PC-3 (cell line): ENCODE results near the gene HES2. TPM values are rescaled to one million over a fixed set of nuclear protein-coding genes. Genes with fewer than 3 reads are reported as not detected.
A peak's percentile ranks its signal among the peaks of the same experiment; 100 is the strongest.
"Not testable (repeated sequence)": the region's sequence is repeated elsewhere in the genome, so short reads cannot be mapped to it uniquely, and the experiment has no call there.

Experiments used
- ATAC-seq: fragments of 200-7000 bp; cut with Tn5 transposase; 2 replicates; pipeline ENCODE4 v1.9.1; 2020; ENCODE audit warnings: mild to moderate bottlenecking, moderate library complexity
- BruUV-seq: library from RNA; stranded (reverse); fragments of 400-500 nt; replicated peaks from 2 replicates; lab custom pipeline; 2021; lab: Mats Ljungman, UMichigan
- CTCF ChIA-PET: fragments of 300-600 bp; sonication (Branson Sonifier 250); formaldehyde crosslinking; loops from one replicate; lab custom pipeline; 2022; ENCODE audit warnings: antibody characterized with exemption; lab: Charles Lee
- POLR2A ChIA-PET: fragments of 300-600 bp; sonication (Branson Sonifier 250); formaldehyde crosslinking; loops from one replicate; lab custom pipeline; 2022; ENCODE audit warnings: antibody characterized with exemption; ENCODE audit not compliant: unreplicated experiment; lab: Charles Lee
- DNase-seq: peaks from one replicate; pipeline ENCODE4 v3.0.0-alpha.2; 2015
- H2AFZ ChIP-seq: fragments of 300-600 bp; sonication (generic); 2 replicates; pipeline ENCODE4 v1.6.0; 2016; ENCODE audit warnings: antibody characterized with exemption, low read length
- H3F3A ChIP-seq: fragments of 300-600 bp; sonication (generic); one replicate; pipeline ENCODE4 v1.6.0; 2017; ENCODE audit warnings: antibody characterized with exemption, low read length, control low read depth, mild to moderate bottlenecking; ENCODE audit not compliant: unreplicated experiment
- H3K27ac ChIP-seq: fragments of 300-600 bp; sonication (generic); 2 replicates; pipeline ENCODE4 v1.5.1; 2016; ENCODE audit warnings: mild to moderate bottlenecking, low read length
- H3K27me3 ChIP-seq: fragments of 300-600 bp; sonication (generic); 2 replicates; pipeline ENCODE4 v1.6.1; 2016; ENCODE audit warnings: low read length, mixed read lengths
- H3K36me3 ChIP-seq: fragments of 300-600 bp; sonication (generic); 2 replicates; pipeline ENCODE4 v1.6.1; 2016; ENCODE audit warnings: low read depth, mixed run types, low read length, mixed read lengths
- H3K4me1 ChIP-seq: fragments of 300-600 bp; sonication (generic); 2 replicates; pipeline ENCODE4 v1.5.1; 2016; ENCODE audit warnings: low read length; ENCODE audit not compliant: insufficient read depth
- H3K4me2 ChIP-seq: fragments of 300-600 bp; sonication (generic); 2 replicates; pipeline ENCODE4 v1.6.0; 2016; ENCODE audit warnings: low read length
- H3K4me3 ChIP-seq: fragments of 300-600 bp; sonication (generic); 2 replicates; pipeline ENCODE4 v1.5.1; 2016; ENCODE audit warnings: mild to moderate bottlenecking, low read length, mixed read lengths
- H3K79me2 ChIP-seq: fragments of 300-600 bp; sonication (generic); 2 replicates; pipeline ENCODE4 v1.6.1; 2017; ENCODE audit warnings: low read length, mixed read lengths
- H3K9ac ChIP-seq: fragments of 300-600 bp; sonication (generic); 2 replicates; pipeline ENCODE4 v1.6.0; 2016; ENCODE audit warnings: mild to moderate bottlenecking, low read length
- H3K9me2 ChIP-seq: fragments of 300-600 bp; sonication (generic); replicated peaks from 2 replicates; pipeline ENCODE4 v1.6.1; 2016; ENCODE audit warnings: mixed run types, low read length, mixed read lengths
- H3K9me3 ChIP-seq: fragments of 300-600 bp; sonication (generic); 2 replicates; pipeline ENCODE4 v1.6.1; 2016; ENCODE audit warnings: low read length, mixed read lengths
- H4K20me1 ChIP-seq: fragments of 300-600 bp; sonication (generic); 2 replicates; pipeline ENCODE4 v1.6.1; 2016; ENCODE audit warnings: low read length, mixed read lengths
- EZH2 ChIP-seq: fragments of 300-600 bp; sonication (generic); IDR thresholded peaks from one replicate; pipeline ENCODE4 v1.6.1; 2017; ENCODE audit warnings: antibody characterized with exemption, mild to moderate bottlenecking, low read length; ENCODE audit not compliant: unreplicated experiment
- EZH2phosphoT487 ChIP-seq: fragments of 300-600 bp; sonication (generic); IDR thresholded peaks from 2 replicates; pipeline ENCODE4 v1.6.1; 2018; ENCODE audit warnings: mild to moderate bottlenecking, antibody characterized with exemption, low read length, borderline replicate concordance
- intact Hi-C: fragments of 100-400 bp; cut with micrococcal nuclease; formaldehyde crosslinking; loops from 2 replicates; pipeline ENCODE4 v1.9.0; 2023
- total RNA-seq: library from RNA; depleted of rRNA; stranded (reverse); fragments of >200 nt; gene quantifications from 2 replicates; pipeline ENCODE4 v1.2.3, GENCODE V29; 2014
- TF ChIP-seq, protein P1 (sequence below): fragments of 300-600 bp; sonication (generic); conservative IDR thresholded peaks from 2 replicates; pipeline ENCODE4 v1.5.1; 2017; ENCODE audit warnings: antibody characterized with exemption, low read depth, mild to moderate bottlenecking, low read length

HES2 gene
- total RNA-seq, 1 experiment from 2014 or later: 42.9 TPM

DNA sequence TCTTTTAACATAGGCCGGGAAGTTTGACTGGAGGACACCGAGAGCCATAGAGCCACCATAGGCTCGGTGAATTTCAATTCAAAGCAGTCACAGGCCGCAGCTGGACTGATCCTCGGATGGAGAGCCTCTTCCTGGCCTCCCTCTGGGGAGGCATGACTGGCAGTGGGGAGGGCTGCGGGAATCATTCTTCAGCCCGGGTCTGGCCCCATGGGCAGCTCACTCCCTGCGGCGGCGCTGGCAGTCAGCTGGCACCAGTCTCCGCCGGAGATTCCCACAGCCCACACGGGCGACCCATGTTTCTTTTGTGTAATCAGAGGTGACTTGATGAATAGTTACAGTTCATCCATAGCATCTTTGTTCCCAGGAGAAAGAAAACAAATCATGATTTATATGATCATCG is 15.4 kb upstream of the HES2 start:
- Histone ChIP-seq H3K27ac (no peak overlapping the region), H3F3A (no peaks in the 10 kb centered on the region), H3K4me2 (no peak overlapping the region), H3K9me2 (no peaks in the 10 kb centered on the region), H3K36me3 (no peaks in the 10 kb centered on the region), H2AFZ (no peak overlapping the region), H4K20me1 (no peaks in the 10 kb centered on the region), H3K27me3 (no peaks in the 10 kb centered on the region), H3K4me1 (peaks cover 13% of the 10 kb centered on the region), H3K79me2 (no peaks in the 10 kb centered on the region), H3K9me3 (no peaks in the 10 kb centered on the region), H3K4me3 (no peak overlapping the region), H3K9ac (no peak overlapping the region)
- ATAC-seq (no peak), DNase-seq (no peak)
- TF ChIP-seq, protein P1, sequence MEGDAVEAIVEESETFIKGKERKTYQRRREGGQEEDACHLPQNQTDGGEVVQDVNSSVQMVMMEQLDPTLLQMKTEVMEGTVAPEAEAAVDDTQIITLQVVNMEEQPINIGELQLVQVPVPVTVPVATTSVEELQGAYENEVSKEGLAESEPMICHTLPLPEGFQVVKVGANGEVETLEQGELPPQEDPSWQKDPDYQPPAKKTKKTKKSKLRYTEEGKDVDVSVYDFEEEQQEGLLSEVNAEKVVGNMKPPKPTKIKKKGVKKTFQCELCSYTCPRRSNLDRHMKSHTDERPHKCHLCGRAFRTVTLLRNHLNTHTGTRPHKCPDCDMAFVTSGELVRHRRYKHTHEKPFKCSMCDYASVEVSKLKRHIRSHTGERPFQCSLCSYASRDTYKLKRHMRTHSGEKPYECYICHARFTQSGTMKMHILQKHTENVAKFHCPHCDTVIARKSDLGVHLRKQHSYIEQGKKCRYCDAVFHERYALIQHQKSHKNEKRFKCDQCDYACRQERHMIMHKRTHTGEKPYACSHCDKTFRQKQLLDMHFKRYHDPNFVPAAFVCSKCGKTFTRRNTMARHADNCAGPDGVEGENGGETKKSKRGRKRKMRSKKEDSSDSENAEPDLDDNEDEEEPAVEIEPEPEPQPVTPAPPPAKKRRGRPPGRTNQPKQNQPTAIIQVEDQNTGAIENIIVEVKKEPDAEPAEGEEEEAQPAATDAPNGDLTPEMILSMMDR: no peak
- TF ChIP-seq EZH2: no peak
- no peak for TF ChIP-seq EZH2phosphoT487
- ChIA-PET POLR2A (interaction anchor here (0.6 kb wide), 1 partner anchor 25 kb away, joined by 3 read pairs; no protein-coding TSS in a partner anchor), CTCF (no interaction called here)
- no TSS peak for BruUV-seq
- intact Hi-C loops: no loop called here

DNA sequence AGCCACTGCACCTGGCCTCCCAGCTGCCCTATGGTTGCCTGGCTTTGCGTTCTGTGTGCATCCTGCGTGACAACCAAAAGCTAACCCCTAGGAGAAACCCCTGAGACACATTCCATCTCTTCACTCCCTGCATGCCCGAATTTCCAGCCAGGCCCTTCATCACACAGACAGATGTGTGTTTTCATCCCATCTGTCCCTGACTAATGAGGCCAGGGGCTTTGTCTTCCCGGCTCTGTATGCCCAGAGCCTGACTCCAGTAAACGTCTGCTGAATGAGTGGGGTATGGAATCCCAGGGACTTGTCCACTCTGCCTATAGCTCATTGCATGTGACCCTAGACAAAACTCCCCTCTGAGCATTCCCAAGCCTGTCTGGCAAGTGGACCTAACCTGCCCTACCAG is 14.5 kb upstream of the HES2 start:
- intact Hi-C loops: no loop called here
- H4K20me1 ChIP-seq: no peaks in the 10 kb centered on the region
- POLR2A ChIA-PET: no interaction called here
- H3K36me3 ChIP-seq: no peaks in the 10 kb centered on the region
- no peak overlapping the region for H2AFZ ChIP-seq
- no peaks in the 10 kb centered on the region for H3K9me2 ChIP-seq
- no peaks in the 10 kb centered on the region for H3F3A ChIP-seq
- BruUV-seq: no TSS peak
- no peak overlapping the region for H3K4me3 ChIP-seq
- no peaks in the 10 kb centered on the region for H3K79me2 ChIP-seq
- H3K27me3 ChIP-seq: no peaks in the 10 kb centered on the region
- DNase-seq: no peak
- no peak overlapping the region for H3K4me2 ChIP-seq
- H3K4me1 ChIP-seq: peaks cover 18% of the 10 kb centered on the region
- no peak overlapping the region for H3K9ac ChIP-seq
- TF ChIP-seq, protein P1: no peak
- no peak for TF ChIP-seq EZH2phosphoT487
- no peak for TF ChIP-seq EZH2
- no peak overlapping the region for H3K27ac ChIP-seq
- H3K9me3 ChIP-seq: no peaks in the 10 kb centered on the region
- CTCF ChIA-PET: no interaction called here
- no peak for ATAC-seq

DNA sequence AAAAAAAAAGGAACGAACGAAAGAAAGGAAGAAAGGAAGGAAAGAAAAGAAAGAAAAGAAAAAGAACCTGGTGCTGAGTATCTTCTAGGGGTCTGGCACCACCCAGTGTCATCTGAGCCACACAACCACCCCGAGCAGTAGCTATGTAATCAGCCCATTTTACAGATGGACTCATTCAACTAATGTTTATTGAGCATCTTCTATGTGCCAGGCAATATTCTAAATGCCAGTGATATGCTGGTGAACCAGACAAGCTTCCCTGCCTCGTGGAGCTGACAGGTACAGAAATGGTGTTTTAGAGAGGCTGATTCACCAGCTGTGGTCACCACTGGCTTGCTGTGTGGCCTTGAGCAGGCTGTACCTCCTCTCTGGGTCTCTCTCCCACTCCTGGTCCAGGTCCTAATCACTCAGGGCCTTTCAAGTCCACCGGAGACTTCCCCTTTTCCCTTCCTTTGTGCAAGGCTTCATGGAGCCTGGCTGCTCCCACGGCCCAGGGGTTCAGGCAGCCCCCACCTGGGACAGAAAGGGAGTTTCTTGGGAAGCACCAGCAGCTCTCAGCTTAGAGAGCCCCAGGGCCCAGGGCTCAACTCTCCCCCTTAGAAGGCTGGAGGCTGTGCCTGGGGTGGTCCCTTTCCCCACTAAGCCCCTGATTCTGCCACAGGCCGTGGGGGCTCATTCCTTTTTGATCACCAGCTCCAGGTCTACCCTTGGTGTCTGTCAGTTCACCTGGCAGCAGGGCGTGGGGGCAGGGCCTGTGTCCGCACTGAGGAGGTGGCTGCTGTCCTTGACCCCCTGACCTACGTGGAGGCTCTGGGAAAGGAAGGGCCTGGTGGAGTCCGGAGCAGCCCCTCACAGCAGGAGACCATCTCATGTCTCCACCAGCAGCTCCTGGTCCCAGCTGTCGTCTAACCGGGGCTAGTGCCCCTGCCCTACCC is 12.2 kb upstream of the HES2 start:
- CTCF ChIA-PET: interaction anchor here (0.7 to 0.8 kb wide), 4 partner anchors 27 to 1436 kb away, joined by 4 to 16 read pairs (median 8); no protein-coding TSS in a partner anchor
- H3K9me3 ChIP-seq, ATAC-seq, H3K9me2 ChIP-seq, intact Hi-C loops, DNase-seq, POLR2A ChIA-PET, BruUV-seq, H3F3A ChIP-seq, H3K27me3 ChIP-seq, H2AFZ ChIP-seq, H3K27ac ChIP-seq, H3K4me2 ChIP-seq, H4K20me1 ChIP-seq, H3K4me3 ChIP-seq, H3K79me2 ChIP-seq, H3K36me3 ChIP-seq, H3K9ac ChIP-seq: not testable (repeated sequence)
- peaks cover 32% of the 10 kb centered on the region for H3K4me1 ChIP-seq

DNA sequence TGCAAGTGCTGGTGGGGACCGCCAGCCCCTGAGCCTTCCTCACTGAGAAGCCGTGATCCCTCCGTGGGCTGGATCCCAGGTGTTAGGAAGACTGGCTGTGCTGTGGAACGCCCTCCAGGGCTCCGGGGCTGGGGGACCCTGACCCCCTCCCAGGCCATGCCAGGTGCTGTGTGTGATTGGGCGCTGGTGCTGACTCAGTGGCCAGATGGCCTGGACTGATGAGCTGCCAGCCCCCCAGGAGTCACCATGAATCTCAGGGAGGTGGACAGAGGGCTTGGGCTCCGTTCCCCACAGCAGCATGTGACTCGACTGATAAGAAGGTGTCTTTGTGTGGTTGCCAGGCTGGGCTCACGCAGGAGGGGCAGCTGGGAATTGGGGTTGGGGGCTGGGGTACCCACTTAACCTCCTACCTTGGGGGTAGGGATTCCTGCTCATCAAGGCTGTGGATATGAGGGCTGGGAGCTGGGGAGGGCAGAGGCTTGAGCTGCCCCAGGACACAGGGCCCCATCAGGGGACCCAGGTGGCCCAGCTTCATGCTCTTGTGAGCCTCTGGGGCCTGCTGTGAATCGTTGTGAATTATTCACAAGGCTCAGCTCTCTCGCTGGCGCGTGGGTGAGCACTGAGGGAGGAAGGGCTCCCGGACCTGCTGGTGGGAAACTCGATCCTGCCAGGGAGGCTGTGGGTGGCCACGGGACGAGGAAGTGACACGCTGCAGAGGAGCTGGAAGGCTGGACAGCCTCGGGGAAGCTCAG is 10.1 kb upstream of the HES2 start:
- CTCF ChIA-PET: interaction anchor here (0.7 to 0.8 kb wide), 2 partner anchors 17 to 21 kb away, joined by 3 to 15 read pairs; no protein-coding TSS in a partner anchor
- H3K27me3 ChIP-seq, H2AFZ ChIP-seq, H3K36me3 ChIP-seq, BruUV-seq, H3K4me3 ChIP-seq, H3K79me2 ChIP-seq, H3K9me2 ChIP-seq, H3K27ac ChIP-seq, H3K9ac ChIP-seq, POLR2A ChIA-PET, intact Hi-C loops, H3F3A ChIP-seq, H4K20me1 ChIP-seq, H3K9me3 ChIP-seq: not testable (repeated sequence)
- peaks cover 37% of the 10 kb centered on the region for H3K4me1 ChIP-seq
- ATAC-seq (peak; percentile 12), DNase-seq (peak; percentile 51)
- peak overlapping the region; percentile 9; the same call in 1 of the 2 replicates for H3K4me2 ChIP-seq
